Fibroblast of lung (primary cell): Measurements from ENCODE around the gene HERC2. TPM values are rescaled to one million over a fixed set of nuclear protein-coding genes. Genes with fewer than 3 reads are reported as not detected.

Source experiments
- DNase-seq, 2 donors: peaks; one replicate each; pipeline versions ENCODE4 v3.0.0 to v3.0.0-alpha.2; 2010; ENCODE audit warnings: low read depth in 2 of 2
- H2AFZ ChIP-seq: 2 replicates; pipeline ENCODE4 v1.5.1; 2012; ENCODE audit warnings: low read length, control low read depth, inconsistent platforms
- H3K27ac ChIP-seq: 2 replicates; pipeline ENCODE4 v1.5.1; 2011; ENCODE audit warnings: low read length, control low read depth; ENCODE audit not compliant: insufficient read depth
- H3K27me3 ChIP-seq: 2 replicates; pipeline ENCODE4 v1.5.1; 2011; ENCODE audit warnings: mild to moderate bottlenecking, low read length; ENCODE audit not compliant: control insufficient read depth, insufficient read depth
- H3K36me3 ChIP-seq: 2 replicates; pipeline ENCODE4 v1.5.1; 2011; ENCODE audit warnings: low read length; ENCODE audit not compliant: control insufficient read depth, insufficient read depth
- H3K4me1 ChIP-seq: 2 replicates; pipeline ENCODE4 v1.5.1; 2011; ENCODE audit warnings: low read length; ENCODE audit not compliant: control insufficient read depth, insufficient read depth; ENCODE audit errors: extremely low read depth
- H3K4me2 ChIP-seq: 2 replicates; pipeline ENCODE4 v1.5.1; 2011; ENCODE audit warnings: low read length, control low read depth; ENCODE audit not compliant: insufficient read depth; ENCODE audit errors: extremely low read depth
- H3K4me3 ChIP-seq, 4 experiments: fragments of 200-600 bp in 1 of 4; sonication (generic) in 1 of 4; replicated peaks in 1 of 4; 2 replicates each; pipeline ENCODE4 v1.5.1; 2011 to 2016; ENCODE audit warnings: low read length in 4 of 4, low read depth in 3 of 4, mild to moderate bottlenecking in 3 of 4, control low read depth in 2 of 4, inconsistent platforms in 1 of 4, mixed read lengths in 1 of 4; ENCODE audit not compliant: insufficient read depth in 1 of 4; ENCODE audit errors: control extremely low read depth in 1 of 4
- H3K79me2 ChIP-seq: 2 replicates; pipeline ENCODE4 v1.5.1; 2012; ENCODE audit warnings: mild to moderate bottlenecking, low read length, inconsistent platforms; ENCODE audit not compliant: control insufficient read depth, insufficient read depth
- H3K9ac ChIP-seq: 2 replicates; pipeline ENCODE4 v1.5.1; 2011; ENCODE audit warnings: mild to moderate bottlenecking, low read length, control low read depth; ENCODE audit not compliant: insufficient read depth
- H3K9me3 ChIP-seq: 2 replicates; pipeline ENCODE4 v1.5.1; 2012; ENCODE audit warnings: low read depth, low read length; ENCODE audit not compliant: control insufficient read depth, insufficient read depth
- H4K20me1 ChIP-seq: 2 replicates; pipeline ENCODE4 v1.5.1; 2011; ENCODE audit warnings: low read length; ENCODE audit not compliant: control insufficient read depth, insufficient read depth; ENCODE audit errors: extremely low read depth
- CTCF ChIP-seq, 2 donors: IDR thresholded peaks in 1 of 2; conservative IDR thresholded peaks in 1 of 2; 1 replicate in 1 of 2; 2 replicates in 1 of 2; pipeline ENCODE4 v1.5.1; 2011 to 2012; ENCODE audit warnings: low read length in 2 of 2, control low read depth in 1 of 2, inconsistent platforms in 1 of 2, low read depth in 1 of 2, mild to moderate bottlenecking in 1 of 2
- EZH2 ChIP-seq: IDR thresholded peaks from 2 replicates; pipeline ENCODE4 v1.5.1; 2012; ENCODE audit warnings: low read length, control low read depth, mild to moderate bottlenecking; ENCODE audit errors: missing control alignments
- polyA plus RNA-seq, 2 donors: library from polyadenylated mRNA; depleted of rRNA in 1 of 2; stranded (reverse) in 1 of 2; unstranded in 1 of 2; fragments of >200 nt; gene quantifications; 2 replicates each; pipeline ENCODE4 v1.2.1, GENCODE V29; 2011 to 2012; ENCODE audit warnings: missing spikeins in 1 of 2
- total RNA-seq: library from RNA; depleted of rRNA; stranded (reverse); fragments of >200 nt; gene quantifications from 2 replicates; pipeline ENCODE4 v1.2.1, GENCODE V29; 2014

HERC2 gene
- total and polyA plus RNA-seq, 2 donors (not counting 1 experiment from before 2014, with no cell fraction given): 12.4 to 55.8 TPM

DNA sequence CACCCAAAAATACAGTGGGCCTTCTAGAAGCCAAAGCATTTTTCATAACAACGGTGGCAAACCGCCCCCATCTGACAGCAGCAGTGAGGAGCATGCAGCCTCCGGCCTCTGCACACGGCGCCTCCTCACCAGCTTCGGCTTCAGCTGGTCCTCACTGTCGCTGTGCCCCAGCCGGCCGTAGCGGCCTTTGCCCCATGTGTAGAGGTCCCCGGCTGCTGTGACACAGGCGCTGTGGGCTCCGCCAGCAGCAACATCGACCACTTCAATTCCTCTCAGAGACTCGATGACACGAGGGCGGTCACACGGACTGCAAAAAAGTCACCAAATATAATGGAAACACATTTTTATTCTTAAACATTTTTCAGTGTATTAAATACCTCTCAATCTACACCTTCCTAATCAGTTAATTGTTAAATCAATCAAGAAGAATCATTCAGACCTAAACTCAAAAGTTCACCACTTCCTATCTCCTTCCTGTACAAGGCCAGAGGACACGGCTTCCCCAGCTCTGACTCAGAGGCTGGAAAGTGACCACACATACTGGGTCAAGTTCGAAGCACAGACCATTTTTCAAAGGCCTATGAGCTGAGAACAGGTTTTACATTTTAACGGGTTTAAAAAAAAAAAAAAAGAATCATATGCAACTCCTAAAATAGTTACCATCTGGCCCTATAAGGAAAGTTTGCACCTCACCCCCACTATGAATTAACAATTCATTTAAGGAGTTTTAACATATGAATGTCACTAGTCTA is 189.3 kb downstream of the HERC2 start:
- peaks cover 9% of the 10 kb centered on the region for H3K4me1 ChIP-seq
- no peak for TF ChIP-seq CTCF (conservative IDR thresholded peaks at IDR 0.05 in 1 of 2, IDR thresholded peaks at IDR 0.05 in 1 of 2; ENCODE audit: low read depth in 1 of 2, low read length in 2 of 2)
- TF ChIP-seq EZH2: no peak
- peak overlapping the region; percentile 69 for H3K4me2 ChIP-seq
- H3K36me3 ChIP-seq: peaks cover 9% of the 10 kb centered on the region
- H3K27me3 ChIP-seq: no peaks in the 10 kb centered on the region
- DNase-seq: peak; percentile 65 to 70
- H3K9me3 ChIP-seq: no peaks in the 10 kb centered on the region
- H4K20me1 ChIP-seq: no peaks in the 10 kb centered on the region
- peak overlapping the region; percentile 51 for H3K27ac ChIP-seq
- H3K79me2 ChIP-seq: no peaks in the 10 kb centered on the region
- no peak overlapping the region for H3K9ac ChIP-seq
- H3K4me3 ChIP-seq: no peak overlapping the region
- no peak overlapping the region for H2AFZ ChIP-seq

- no peak for TF ChIP-seq EZH2
- Histone ChIP-seq H2AFZ (no peak overlapping the region), H3K27ac (no peak overlapping the region), H3K36me3 (peaks cover 11% of the 10 kb centered on the region), H3K4me1 (peaks cover 9% of the 10 kb centered on the region), H3K9ac (no peak overlapping the region), H3K4me2 (no peak overlapping the region), H3K27me3 (no peaks in the 10 kb centered on the region), H3K79me2 (no peaks in the 10 kb centered on the region), H3K4me3 (no peak overlapping the region), H3K9me3 (no peaks in the 10 kb centered on the region), H4K20me1 (no peaks in the 10 kb centered on the region)
- DNase-seq: no peak
Observed at GRCh38 chr15:28131946-28132345, 190.0 kb downstream of the HERC2 start.

DNA sequence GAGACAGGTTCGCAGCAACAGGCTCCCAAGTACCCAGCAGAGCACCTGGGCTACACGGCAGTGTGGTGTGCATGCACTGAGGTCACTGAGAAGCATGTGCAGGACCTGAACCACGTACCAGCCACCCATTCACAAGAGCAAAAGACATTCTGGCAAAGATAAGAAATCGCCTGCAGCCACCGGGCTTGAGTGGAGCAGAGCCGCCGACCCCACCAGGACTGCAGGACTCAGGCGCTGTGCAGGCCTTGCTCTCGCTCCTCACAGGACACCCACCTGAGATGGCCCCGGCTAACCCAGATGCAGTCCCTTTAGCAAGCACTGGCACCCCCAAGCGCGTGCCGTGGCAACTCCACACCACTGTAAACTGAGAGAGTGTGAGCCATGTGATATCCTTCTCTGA is 190.6 kb downstream of the HERC2 start:
- TF ChIP-seq EZH2 (no peak), CTCF (conservative IDR thresholded peaks at IDR 0.05 in 1 of 2, IDR thresholded peaks at IDR 0.05 in 1 of 2; ENCODE audit: low read depth in 1 of 2, low read length in 2 of 2) (no peak)
- DNase-seq: no peak
- H2AFZ ChIP-seq: no peak overlapping the region

More for the DNA sequence above, 190.6 kb downstream of the HERC2 start:
- Histone ChIP-seq H3K79me2 (no peaks in the 10 kb centered on the region), H4K20me1 (no peaks in the 10 kb centered on the region), H3K9me3 (no peaks in the 10 kb centered on the region), H3K27ac (no peak overlapping the region), H3K36me3 (peaks cover 11% of the 10 kb centered on the region), H3K9ac (no peak overlapping the region), H3K4me1 (peaks cover 9% of the 10 kb centered on the region), H3K4me2 (no peak overlapping the region), H3K27me3 (no peaks in the 10 kb centered on the region), H3K4me3 (no peak overlapping the region)
